Activated T-helper 1 cell treated with anti-CD3 and anti-CD28 coated beads, Interleukin-2, amount 50 U/mL, for 16 hours (primary cell): ENCODE results near the gene NCAM1.

Experiments used
- DNase-seq, 2 donors: peaks; one replicate each; pipeline ENCODE4 v3.0.0-alpha.2; 2020; ENCODE audit warnings: low read depth in 1 of 2, low spot score in 1 of 2

The NCAM1 gene

DNA sequence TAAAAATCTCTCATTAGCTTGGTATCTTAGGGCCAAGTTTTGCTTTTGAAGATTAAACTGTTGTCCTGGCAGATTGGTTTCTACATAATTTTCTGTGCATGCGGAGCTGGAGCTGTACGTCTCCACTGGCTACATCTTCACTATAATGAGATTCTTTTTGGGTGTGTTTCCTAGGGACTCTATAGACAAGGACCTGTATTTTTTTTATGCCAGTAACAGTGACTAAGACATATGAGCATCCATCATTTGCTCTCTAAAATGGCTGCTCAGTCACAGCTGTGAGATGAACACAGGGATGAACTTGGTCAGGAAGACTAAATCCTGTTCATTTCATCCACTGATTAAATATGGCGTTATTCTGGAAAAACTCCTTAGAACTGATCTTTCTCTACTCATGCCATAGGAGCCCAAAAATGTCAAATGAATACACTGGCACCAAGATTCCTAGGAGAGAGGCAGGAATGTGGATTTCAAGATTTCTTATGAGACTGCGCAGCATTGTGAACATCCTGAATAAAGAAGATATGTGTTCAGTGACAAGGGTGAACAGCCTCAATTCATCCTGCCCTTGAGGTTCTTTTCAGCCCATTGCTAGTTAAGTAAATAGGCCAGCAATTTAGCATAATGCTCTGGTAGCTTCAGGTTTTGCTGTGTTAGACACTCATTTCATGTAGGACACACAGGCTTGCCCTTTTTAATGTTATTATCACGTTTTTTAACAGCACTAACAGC, 168.2 kb downstream of the NCAM1 start:
- DNase-seq, result no peak

DNA sequence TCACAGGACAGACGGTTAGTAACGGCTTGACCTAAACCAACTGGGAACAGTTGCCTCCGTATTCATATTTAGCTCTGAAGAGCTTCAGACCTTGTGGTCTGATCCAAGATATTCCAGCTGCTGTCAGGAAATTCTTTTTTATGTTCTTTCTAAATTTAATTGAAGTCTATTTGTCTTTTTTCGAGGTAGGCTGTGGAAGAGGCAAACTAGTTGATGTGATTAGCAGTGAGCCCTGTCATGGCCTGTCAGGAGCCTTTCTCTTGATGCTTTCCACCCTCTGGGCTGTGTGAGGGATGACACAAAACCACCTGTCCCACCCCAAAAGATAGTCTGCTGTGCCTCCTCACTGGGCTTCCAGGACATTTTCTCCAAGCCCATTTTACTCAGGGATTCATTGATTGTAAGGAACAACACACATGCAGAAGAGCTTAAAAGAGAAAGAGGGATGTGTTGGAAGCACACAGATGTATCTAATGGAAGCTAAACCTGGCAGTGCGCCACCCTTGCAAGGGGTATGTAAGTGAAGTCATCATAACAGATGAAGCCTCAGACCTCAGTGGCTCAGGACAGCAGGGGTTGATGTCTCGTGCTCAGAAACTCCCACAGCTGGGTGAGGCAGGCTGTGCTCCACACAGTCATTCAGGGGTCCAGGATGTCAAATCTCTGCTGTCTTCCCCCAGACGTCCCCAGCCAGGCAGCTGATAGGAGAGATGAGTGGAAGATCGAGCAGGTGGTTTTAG, 170.0 kb downstream of the NCAM1 start:
- no peak for DNase-seq

DNA sequence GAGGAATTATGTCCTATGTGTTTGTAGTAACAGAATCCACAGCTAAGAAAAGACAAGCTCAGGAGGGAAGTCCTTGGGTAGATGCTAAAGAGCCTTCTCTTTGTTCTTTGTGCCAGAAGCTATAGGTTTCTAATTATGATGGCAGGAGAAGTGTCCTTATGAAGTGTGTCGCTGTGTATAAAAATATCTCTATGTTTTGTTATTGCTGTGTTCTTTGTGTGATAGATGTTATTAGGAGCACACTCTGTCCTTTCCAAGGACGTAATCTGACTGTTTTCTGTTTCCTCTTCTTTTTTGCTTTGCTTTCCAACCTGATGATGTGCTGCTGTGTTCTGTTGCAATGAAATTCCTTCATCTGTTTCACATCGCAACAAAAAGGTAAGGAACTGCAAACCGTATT, 171.9 kb downstream of the NCAM1 start:
- DNase-seq, result no peak

DNA sequence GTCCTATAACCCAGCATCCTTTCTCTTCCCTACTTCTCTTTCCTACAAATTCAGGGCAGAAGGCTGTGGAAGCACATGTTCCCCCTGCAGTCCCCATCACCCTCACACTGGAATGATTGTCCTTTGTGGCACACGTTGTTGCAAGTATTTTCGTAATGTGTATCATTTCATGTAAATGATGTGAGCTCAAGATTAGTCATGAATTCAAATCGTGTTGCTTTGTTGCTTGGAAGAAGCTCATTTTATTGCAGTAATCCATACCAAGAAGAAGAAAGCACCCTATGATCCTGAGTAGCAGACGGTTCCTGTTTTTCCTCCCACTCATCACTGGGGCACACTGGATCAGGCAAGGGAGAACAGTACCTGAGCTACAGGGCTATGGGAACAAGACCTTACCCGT, 173.4 kb downstream of the NCAM1 start:
- DNase-seq, result no peak

DNA sequence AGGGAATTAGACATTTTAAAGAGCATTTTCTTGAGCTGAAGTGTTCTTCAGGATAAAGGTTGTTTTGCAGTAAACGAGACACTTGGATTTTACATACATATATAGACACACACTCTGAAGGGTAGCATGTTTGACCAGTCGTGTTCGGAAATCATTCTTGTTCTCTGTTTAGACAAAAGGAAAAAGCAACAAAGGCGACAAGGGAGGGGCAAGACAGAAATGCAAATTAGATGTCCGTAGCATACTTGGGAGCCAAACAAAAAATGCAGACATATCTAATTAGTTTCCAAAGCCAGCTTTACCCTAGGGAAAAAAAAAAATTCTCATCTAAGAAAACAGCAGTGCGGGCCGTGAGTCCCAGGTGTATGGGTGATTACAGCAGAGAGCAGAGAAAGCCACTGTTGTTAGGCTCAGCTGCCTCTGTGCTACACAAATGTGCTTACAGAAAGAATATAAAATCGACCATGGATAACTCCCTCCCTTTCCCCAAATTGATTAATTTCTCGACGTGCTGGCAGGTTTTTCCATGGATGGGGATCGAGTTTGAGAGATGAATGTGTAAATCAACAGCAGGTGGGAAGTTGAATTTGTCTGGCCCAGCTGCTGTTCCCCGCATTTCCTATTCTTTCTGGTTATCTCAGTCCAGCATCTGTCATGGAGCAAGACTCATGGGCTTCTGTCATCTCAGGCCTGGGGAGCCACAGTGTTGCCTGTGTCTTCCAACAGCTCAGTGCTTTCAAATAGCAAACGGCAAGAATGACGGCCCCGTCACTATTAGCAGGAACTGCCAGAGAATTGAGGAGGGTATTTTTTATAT, 176.7 kb downstream of the NCAM1 start:
- no peak for DNase-seq

DNA sequence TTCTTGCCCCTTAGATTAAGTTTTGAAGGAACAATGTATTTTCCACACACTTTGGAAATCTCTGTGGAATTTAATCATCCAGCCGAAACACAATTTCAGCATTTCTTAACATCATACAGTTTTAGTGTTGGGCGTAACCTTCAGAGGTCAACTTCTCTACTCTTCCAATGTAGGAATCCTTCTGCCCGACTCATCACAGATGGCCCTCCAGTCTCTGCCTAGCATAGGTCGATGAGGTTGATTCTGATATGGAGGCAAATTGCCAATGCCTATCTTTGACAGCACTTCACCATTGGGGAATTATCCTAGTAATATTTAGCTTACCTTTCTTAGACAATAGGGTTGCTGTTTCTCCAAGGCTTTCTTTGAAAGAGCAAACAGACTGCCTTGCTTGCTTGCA, 177.5 kb downstream of the NCAM1 start:
- DNase-seq, result no peak

DNA sequence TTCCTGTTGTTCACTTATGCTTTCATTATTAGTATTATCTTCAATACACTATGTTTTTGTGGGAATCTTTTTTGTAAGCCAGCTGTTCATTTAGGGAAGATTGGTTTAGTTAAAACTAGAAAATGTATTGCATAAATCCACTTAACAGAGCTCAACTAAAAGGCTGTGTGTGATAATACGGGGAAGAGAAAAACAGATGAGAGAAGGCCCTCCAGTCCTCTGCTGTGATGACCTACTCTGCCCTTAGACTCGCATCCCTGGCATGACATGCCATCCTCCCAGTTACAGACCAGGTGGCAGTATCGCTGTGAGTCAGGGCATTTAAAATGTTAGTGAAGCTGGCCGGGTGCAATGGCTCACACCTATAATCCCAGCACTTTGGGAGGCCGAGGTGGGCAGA, 179.8 kb downstream of the NCAM1 start:
- no peak for DNase-seq

DNA sequence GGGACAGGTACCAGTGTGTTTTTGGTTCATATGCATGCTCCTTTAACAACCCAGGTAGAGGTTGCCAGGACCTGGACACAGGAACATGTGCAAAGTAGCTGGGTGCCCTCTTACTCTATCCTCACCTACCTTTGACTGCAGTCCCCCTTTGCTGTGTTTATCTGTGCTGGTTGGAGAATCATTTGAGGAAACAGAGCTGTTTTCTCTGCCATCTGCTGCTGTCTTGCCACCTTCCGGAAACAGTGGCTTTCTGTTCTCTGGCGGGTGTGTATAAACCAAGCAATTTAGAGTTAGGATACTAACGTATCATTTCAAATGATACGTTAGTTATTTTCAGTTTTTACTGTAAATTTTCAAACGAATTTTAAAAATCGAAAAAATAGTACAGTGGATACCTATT, 181.3 kb downstream of the NCAM1 start:
- no peak for DNase-seq

DNA sequence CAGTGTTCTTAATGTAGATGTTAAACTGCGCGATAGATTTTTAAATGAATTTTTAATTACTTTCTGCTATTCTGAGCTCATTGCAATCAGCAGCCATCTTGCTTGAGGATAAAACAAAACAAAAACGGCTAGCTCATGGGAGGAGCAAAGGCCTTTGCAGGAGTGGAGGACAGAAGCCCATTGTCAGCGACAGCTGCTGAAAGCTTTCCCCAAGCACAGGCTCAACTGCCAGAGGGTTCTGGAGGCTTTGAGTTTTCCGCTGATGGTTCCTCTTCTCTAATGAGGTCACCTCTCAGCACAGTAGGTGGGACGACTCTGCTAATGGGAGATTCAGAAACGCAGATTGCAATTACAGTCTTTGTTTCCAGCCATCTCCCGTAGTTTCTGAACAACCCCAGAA, 186.0 kb downstream of the NCAM1 start:
- DNase-seq, result no peak

DNA sequence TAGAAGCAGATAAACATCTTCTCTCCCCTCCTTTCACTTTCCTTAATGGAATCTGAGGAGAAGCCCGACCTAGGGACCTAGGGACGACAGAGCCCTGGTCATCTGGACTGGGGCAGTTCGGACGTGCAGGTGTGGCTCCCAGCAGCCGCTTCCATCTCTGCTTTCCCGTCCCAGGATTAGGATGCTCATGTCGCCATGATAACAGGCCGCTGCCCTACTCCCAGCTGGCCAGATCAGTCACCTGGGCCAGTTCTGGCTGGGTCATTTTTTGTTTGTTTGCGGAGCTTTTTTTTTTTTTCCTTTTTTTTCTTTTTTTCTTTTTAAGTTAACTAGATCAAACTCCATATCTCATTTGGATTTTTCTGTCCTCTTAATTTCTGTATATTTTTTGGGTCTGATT, 186.9 kb downstream of the NCAM1 start:
- DNase-seq, result no peak

DNA sequence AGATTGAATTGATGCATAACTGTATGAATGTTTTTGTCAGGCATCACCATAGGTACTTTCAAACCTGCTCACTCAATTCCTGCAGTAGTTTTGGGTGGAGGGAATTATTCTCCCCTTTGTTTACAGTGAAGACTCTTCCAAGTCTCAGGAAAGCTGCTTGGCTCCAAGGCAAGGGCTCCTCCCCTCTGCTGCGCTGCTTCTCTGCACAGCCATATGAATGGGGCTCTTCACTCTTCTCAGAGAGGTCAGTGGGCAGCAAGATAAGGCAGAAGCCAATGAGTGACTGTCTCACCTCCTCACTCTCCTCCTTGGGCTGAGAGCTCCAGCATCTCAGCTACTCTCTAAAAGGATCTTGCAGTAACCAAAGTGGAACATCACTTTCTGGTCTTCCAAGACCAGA, 187.4 kb downstream of the NCAM1 start:
- no peak for DNase-seq

DNA sequence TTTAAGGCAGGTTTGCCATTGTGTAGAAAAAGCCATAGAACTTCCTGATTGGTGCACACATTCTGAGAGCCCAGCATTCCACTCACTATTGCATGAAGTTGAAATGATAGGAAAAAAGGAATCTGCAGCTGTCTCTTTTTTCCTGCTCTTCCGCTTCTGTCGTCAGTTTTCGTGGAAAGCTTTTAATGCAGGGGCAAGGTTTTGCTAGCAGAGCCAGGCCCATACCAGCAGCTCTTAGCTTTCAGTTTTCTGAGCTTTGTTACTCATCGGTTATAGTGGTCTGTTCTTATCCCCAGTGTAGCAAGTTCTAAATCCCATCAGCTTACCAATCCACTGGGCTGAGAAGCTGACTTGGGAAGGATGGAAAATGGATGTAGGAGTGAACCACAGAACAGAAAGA, 190.3 kb downstream of the NCAM1 start:
- no peak for DNase-seq

DNA sequence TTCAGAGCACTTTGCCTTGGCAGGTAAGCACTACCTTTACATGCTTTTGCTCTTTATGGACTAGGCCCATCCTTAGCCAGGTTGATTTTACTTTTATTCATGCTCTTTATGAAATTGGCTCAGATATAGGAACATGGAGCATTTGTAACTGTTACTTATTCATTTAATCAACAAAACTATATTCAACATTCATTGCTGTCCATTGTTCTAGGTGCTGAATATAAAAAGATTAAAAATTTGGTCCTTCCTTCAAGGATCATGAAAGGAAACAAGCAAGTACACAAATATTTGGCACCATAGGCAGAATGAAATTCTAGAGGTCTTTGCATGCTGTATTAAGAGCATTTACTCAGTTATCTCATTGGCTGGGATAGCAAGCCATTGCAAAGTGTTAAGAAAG, 191.3 kb downstream of the NCAM1 start:
- no peak for DNase-seq

DNA sequence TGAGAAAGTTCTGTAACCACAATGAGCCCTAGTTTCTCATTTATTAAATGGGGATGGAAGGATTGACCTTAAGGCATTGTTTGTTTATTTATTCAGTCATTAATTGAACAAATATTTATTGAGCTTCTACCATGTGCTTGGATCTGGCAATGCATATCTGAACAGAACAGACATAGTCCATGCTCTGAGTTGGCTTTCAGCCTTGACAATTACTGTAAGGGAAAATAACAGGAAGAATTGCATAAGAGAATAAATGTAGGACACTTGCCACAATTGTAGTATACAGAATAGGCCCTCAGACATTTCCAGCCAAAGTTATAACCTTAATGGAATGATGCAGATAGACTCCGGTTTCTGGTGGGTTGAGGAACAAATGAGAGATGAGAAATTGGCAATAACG, 192.6 kb downstream of the NCAM1 start:
- DNase-seq, result no peak

DNA sequence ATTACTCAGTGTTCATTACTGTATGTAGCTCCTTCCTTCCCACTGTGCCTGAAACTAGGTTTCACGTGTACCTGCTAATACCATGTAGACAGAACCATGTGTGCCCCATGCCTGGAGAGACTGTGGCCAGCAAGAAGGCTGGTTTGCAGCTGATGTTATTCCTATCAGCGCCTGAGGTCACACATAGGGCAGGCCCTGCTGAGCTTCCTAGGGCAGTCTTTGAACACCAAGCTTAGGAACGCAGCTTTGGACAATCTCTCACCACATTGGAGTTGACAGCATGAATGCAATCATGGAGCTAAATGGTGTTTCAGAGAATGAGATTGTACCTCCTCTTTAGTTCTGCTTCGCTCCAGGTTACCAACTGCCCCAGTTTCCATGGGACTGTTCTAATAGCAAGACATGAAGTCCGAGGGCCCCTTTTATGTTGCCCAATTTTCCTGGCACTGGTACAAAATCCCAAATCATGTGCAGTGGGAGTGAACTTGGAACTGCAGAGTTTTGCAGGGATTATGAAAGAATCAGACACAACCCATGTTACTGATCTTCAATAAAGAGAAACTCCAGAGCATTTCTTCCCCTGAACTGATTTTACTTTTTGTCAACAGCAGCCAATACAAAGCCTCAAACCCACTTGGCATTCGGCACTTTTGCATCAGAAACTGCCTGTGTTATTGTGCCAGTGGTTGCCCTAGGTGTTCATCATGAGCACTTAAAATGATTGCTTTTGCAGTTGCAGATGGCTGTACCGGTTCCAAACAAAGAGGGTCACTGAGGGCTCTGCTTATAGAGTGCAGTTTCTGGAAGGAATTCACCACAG, 199.0 kb downstream of the NCAM1 start:
- no peak for DNase-seq

DNA sequence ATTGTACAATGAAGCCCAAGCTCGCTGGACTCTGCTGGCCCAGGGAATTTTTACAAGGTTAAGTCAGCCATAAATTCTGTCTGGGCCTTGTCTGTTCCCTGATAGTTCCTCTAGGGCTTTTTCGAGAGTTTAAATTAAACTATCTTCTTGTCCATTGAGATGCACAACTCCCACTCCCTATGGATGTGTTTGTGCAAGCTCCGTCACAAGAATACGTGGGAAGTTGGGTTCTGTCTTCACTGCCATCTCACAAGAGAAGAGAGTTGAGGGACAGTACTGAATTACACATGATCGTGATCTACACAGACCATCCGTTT, 199.5 kb downstream of the NCAM1 start:
- DNase-seq, result no peak

DNA sequence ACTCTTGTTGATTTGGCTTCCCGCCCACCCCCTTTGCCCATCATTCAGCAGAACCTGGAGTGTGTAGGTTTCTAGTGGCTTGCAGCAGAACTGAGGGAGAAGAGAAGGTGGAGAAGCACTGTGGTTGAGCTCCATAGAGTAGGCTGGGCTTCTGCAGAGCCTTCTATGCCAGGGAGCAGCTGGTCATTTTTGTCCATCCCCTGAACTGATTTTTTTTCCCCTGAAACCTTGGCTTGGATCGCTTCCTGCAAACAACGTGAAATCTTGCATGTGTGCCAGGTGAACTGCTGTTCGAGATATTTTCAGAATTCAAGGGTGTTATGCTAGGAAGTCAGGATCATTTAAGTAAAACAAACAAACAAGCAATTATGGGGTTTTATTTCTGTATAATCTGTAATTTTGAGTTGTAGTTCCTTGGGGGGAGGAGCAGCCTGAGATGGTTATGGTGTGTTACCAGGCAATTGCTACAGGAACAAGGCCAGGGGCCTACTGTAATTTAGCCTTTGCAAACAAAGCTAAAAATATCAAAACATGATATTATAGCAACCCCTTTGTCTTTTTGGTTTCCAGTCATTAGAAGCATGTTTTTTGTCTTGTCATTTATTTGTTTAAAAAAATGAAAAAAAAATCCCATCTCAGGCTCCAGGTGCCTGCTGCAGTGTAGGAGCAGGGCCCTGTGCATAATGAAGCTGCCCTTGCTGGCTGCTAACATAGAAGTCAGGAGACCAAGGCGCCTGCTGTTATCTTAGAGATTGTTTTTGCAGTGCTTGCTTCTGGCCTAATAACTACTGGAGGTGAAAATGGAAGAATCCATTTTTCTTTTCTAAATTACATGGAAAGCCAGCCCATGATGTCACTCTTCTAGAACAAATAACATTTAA, 200.7 kb downstream of the NCAM1 start:
- DNase-seq, result no peak

DNA sequence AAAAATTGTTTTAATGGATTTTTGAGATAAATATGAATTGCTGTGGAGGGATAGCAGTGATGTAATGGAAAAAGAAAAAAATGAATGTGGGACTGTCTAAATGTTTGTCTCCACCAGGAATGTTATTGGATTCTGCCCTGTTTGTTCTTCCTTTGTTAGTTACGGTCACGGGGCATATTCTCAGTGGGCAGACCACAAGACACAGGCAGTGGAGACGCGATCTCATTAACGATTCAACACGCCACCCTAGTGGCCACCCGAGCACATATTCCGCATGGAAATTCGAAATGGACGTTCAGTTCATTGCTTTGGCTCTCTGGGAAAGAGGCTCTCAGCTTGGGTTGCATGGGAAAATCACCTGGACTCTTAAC, 201.4 kb downstream of the NCAM1 start:
- no peak for DNase-seq

DNA sequence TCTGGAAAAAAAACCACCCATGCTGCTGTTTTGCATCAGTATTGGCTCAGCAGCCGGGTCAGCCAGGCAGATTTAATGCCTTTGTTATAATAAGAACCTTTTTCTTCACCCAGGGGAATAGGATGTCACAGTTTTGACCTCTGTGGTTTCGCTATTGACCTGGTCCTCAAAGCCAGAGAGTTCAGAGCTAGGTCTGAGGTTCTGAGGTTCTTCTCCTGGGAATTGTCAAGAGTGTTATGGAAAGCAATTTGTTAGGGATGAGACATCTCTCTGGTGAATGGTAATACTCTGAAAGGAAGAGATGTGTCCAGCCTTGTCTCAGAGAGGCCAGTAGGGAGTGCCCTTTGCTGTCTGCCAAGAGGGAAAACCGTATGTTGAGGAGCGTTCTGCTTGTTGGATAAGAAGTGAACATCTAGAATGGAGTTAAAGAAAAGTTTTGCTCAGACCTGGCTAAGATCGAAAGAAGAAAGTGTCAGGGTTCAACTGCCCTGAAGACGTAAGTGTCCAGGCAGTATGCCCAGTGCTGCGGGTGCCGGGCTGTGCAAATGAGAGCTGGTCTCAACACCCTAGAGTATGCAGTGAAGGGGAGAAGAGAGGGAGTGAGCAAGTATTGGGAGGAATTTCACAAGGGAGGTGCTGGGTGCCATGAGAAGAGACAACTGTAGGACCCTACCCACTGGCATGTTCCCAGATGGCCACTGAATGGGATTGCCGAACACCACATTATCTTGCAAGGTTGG, 202.2 kb downstream of the NCAM1 start:
- DNase-seq, result no peak

DNA sequence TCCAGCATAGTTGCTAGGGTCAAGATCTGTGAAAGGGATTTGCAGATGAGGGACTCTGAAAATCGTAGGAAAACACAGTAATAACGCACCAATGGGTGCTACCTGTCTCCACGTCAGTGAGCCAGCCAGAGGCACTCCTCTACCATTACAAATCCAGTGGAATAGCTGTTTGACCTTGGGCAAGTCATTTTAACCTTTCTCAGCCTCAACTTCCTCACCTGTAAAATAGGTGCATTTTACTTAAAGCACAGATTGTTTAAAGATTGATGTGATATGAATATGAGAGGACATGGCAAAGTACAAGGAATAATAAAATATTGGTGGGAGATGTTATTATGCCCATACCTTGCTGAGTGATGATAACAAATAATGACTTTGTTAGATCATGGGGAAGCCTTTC, 205.1 kb downstream of the NCAM1 start:
- DNase-seq, result no peak
